ENCODE measurements around the gene PCDHGB7. TPM values are rescaled to one million over a fixed set of nuclear protein-coding genes. Genes with fewer than 3 reads are reported as not detected.
"Not testable (repeated sequence)": the region's sequence is repeated elsewhere in the genome, so short reads cannot be mapped to it uniquely, and the experiment has no call there.

Gene PCDHGB7
- total and polyA plus RNA-seq, 10 of the 15 experiments (the other 5 are each of a cell fraction or from before 2014, with no cell fraction given), result 0.27 to 1.3 (median 0.54) TPM; not detected in 2

- WGBS (ENCODE audit: insufficient coverage, insufficient replicate concordance, low lambda C conversion rate, missing lambda C conversion rate), result 93% methylated on average over 14 of the region's 14 CpGs
- FAIRE-seq (no peak), DNase-seq (ENCODE audit: low read depth, low spot score) (no peak), ATAC-seq (no peak)
- no peaks in the 10 kb centered on the region for H3K27me3 ChIP-seq (replicated peaks in 1 of 2; ENCODE audit: control insufficient read depth in 2 of 2, insufficient read depth in 2 of 2, low read length in 1 of 2)
- no peak overlapping the region for H3K4me2 ChIP-seq (ENCODE audit: control insufficient read depth, insufficient read depth)
- POLR2A ChIA-PET, result no interaction called here
- SMC1A ChIA-PET (ENCODE audit: uncharacterized antibody, unreplicated experiment), result interaction anchor here (0.8 kb wide), 1 partner anchor 22 kb away, joined by 5 read pairs; no protein-coding TSS in a partner anchor
- H3K9ac ChIP-seq (ENCODE audit: control insufficient read depth, insufficient read depth, low read length), result no peak overlapping the region
- no TSS peak for BruUV-seq (replicated peaks)
- H4K20me1 ChIP-seq (ENCODE audit: control insufficient read depth, insufficient read depth), result no peaks in the 10 kb centered on the region
- no peak for TF ChIP-seq MYB (IDR thresholded peaks at IDR 0.05; ENCODE audit: borderline replicate concordance, low read depth, low read length)
- H3K36me3 ChIP-seq (ENCODE audit: control insufficient read depth in 2 of 2, insufficient read depth in 2 of 2, low read length in 1 of 2), result no peaks in the 10 kb centered on the region
- H3K27ac ChIP-seq (ENCODE audit: control insufficient read depth, insufficient read depth), result no peak overlapping the region
- CTCF ChIA-PET, result interaction anchor here (0.9 to 1.3 kb wide), 3 partner anchors 46 to 189 kb away, joined by 3 to 6 read pairs (median 3); partner anchors contain the start of gene PCDHGA11
- peaks cover 17% of the 10 kb centered on the region; the same call in 2 of the 3 replicates for H3K9me3 ChIP-seq (replicated peaks; ENCODE audit: control insufficient read depth, insufficient read depth, low read length)
- in situ Hi-C loops (cut with MboI), result no loop called here
- no peaks in the 10 kb centered on the region for H3K4me1 ChIP-seq (ENCODE audit: control insufficient read depth, insufficient read depth, low read length)
- H3K79me2 ChIP-seq (ENCODE audit: control insufficient read depth, insufficient read depth, low read length), result no peaks in the 10 kb centered on the region
- H2AFZ ChIP-seq (ENCODE audit: control insufficient read depth, low read depth, low read length), result no peak overlapping the region
- no peak overlapping the region for H3K4me3 ChIP-seq
- RAD21 ChIA-PET (ENCODE audit: unreplicated experiment), result no interaction called here
- intact Hi-C loops (cut with micrococcal nuclease; ENCODE audit: unreplicated experiment), result no loop called here
Measured at GRCh38 chr5:141374627-141375026, 42.9 kb upstream of the PCDHGB7 start.

DNA sequence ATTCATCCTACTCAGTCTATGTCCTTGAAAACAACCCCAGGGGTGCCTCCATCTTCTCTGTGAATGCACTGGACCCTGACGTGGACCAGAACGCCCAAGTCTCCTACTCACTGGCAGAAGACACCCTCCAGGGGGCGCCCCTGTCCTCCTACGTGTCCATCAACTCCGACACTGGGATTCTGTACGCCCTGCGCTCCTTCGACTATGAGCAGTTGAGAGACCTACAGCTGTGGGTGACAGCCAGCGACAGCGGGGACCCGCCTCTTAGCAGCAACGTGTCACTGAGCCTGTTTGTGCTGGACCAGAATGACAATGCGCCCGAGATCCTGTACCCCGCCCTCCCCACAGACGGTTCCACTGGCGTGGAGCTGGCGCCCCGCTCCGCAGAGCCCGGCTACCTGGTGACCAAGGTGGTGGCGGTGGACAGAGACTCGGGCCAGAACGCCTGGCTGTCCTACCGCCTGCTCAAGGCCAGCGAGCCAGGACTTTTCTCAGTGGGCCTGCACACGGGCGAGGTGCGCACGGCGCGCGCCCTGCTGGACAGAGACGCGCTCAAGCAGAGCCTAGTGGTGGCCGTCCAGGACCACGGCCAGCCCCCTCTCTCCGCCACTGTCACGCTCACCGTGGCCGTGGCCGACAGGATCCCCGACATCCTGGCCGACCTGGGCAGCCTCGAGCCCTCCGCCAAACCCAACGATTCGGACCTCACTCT, 41.9 kb upstream of the PCDHGB7 start:
- H3K79me2 ChIP-seq (ENCODE audit: control insufficient read depth, insufficient read depth, low read length); CTCF ChIA-PET; H3K27ac ChIP-seq (ENCODE audit: control insufficient read depth, insufficient read depth); SMC1A ChIA-PET (ENCODE audit: uncharacterized antibody, unreplicated experiment); H3K4me2 ChIP-seq (ENCODE audit: control insufficient read depth, insufficient read depth); H3K27me3 ChIP-seq (replicated peaks in 1 of 2; ENCODE audit: control insufficient read depth in 2 of 2, insufficient read depth in 2 of 2, low read length in 1 of 2); POLR2A ChIA-PET; BruUV-seq (replicated peaks); ATAC-seq; FAIRE-seq; H3K36me3 ChIP-seq (ENCODE audit: control insufficient read depth in 2 of 2, insufficient read depth in 2 of 2, low read length in 1 of 2); H2AFZ ChIP-seq (ENCODE audit: control insufficient read depth, low read depth, low read length); H4K20me1 ChIP-seq (ENCODE audit: control insufficient read depth, insufficient read depth); H3K4me1 ChIP-seq (ENCODE audit: control insufficient read depth, insufficient read depth, low read length); H3K4me3 ChIP-seq; intact Hi-C loops (cut with micrococcal nuclease; ENCODE audit: unreplicated experiment); H3K9ac ChIP-seq (ENCODE audit: control insufficient read depth, insufficient read depth, low read length); DNase-seq (ENCODE audit: low read depth, low spot score); in situ Hi-C loops (cut with MboI); RAD21 ChIA-PET (ENCODE audit: unreplicated experiment): not testable (repeated sequence)
- 89% methylated on average over 33 of the region's 48 CpGs for WGBS (ENCODE audit: insufficient coverage, insufficient replicate concordance, low lambda C conversion rate, missing lambda C conversion rate)
- H3K9me3 ChIP-seq (replicated peaks; ENCODE audit: control insufficient read depth, insufficient read depth, low read length), result peaks cover 17% of the 10 kb centered on the region; the same call in 2 of the 3 replicates
